MCF 10A (cell line): ENCODE measurements around the gene GPC6. TPM values are rescaled to one million over a fixed set of nuclear protein-coding genes. Genes with fewer than 3 reads are reported as not detected.

Experiments
- BruUV-seq: library from RNA; stranded (reverse); fragments of 400-500 nt; replicated peaks from 2 replicates; lab custom pipeline; 2021; lab: Mats Ljungman, UMichigan
- CTCF ChIA-PET: fragments of 300-600 bp; sonication (Branson Sonifier 250); formaldehyde crosslinking; extraction: SDS; loops from one replicate; lab custom pipeline; 2021; ENCODE audit warnings: antibody characterized with exemption, inconsistent platforms; lab: Yijun Ruan, JAX
- POLR2A ChIA-PET: fragments of 300-600, 350-650 bp; sonication (Branson Sonifier 250); formaldehyde crosslinking; extraction: SDS; loops from one replicate; lab custom pipeline; 2020; ENCODE audit warnings: antibody characterized with exemption, inconsistent platforms; lab: Yijun Ruan, JAX
- DNase-seq: peaks from one replicate; pipeline ENCODE4 v3.0.0-alpha.2; 2018; ENCODE audit not compliant: unreplicated experiment
- H3K27ac Mint-ChIP-seq: one replicate; pipeline ENCODE4 v1.8.0; 2022; ENCODE audit warnings: mild to moderate bottlenecking, low read depth, mixed read lengths; ENCODE audit not compliant: unreplicated experiment
- H3K27me3 Mint-ChIP-seq: one replicate; pipeline ENCODE4 v1.8.0; 2022; ENCODE audit warnings: mixed read lengths; ENCODE audit not compliant: insufficient read depth, unreplicated experiment
- H3K36me3 Mint-ChIP-seq: one replicate; pipeline ENCODE4 v1.8.0; 2022; ENCODE audit warnings: mild to moderate bottlenecking, moderate library complexity, mixed read lengths; ENCODE audit not compliant: insufficient read depth, unreplicated experiment
- H3K4me1 Mint-ChIP-seq: one replicate; pipeline ENCODE4 v1.8.0; 2022; ENCODE audit warnings: mixed read lengths; ENCODE audit not compliant: insufficient read depth, unreplicated experiment
- H3K4me3 Mint-ChIP-seq: one replicate; pipeline ENCODE4 v1.8.0; 2022; ENCODE audit warnings: mild to moderate bottlenecking, moderate library complexity, mixed read lengths; ENCODE audit not compliant: unreplicated experiment
- H3K9me3 Mint-ChIP-seq: one replicate; pipeline ENCODE4 v1.8.0; 2022; ENCODE audit warnings: mixed read lengths; ENCODE audit not compliant: unreplicated experiment
- intact Hi-C: fragments of 100-400 bp; cut with micrococcal nuclease; formaldehyde crosslinking; loops from 2 replicates; pipeline ENCODE4 v1.14.1; 2022
- total RNA-seq: library from RNA; stranded (reverse); gene quantifications from 2 replicates; pipeline ENCODE4 v1.2.3, GENCODE V29; 2022
- TF ChIP-seq, protein P1 (sequence below): fragments of 200-600 bp; IDR thresholded peaks from one replicate; pipeline ENCODE4 v1.8.0; 2022; ENCODE audit warnings: antibody characterized with exemption, mild to moderate bottlenecking; ENCODE audit not compliant: unreplicated experiment

Gene GPC6
- total RNA-seq, 1 experiment from 2014 or later: 8.4 TPM

DNA sequence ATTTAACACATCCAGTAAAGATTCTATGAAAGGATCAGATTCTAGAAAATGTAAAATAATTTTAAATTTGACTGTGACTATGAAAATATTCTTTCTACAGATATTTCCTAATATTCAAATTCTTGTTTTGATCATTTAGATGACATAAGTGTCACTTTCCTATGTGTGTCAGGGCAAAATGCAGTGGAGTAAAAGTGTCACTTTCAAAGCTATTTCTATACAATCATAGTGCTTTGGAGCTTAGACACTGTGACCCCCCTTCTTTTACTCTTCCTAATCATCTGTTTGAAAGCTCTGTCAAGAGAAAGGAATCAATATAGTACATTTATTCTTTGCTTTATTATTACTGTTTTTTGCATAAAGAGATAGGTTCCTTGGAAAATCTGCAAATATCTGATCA, 760.9 kb downstream of the GPC6 start:
- TF ChIP-seq, protein P1, sequence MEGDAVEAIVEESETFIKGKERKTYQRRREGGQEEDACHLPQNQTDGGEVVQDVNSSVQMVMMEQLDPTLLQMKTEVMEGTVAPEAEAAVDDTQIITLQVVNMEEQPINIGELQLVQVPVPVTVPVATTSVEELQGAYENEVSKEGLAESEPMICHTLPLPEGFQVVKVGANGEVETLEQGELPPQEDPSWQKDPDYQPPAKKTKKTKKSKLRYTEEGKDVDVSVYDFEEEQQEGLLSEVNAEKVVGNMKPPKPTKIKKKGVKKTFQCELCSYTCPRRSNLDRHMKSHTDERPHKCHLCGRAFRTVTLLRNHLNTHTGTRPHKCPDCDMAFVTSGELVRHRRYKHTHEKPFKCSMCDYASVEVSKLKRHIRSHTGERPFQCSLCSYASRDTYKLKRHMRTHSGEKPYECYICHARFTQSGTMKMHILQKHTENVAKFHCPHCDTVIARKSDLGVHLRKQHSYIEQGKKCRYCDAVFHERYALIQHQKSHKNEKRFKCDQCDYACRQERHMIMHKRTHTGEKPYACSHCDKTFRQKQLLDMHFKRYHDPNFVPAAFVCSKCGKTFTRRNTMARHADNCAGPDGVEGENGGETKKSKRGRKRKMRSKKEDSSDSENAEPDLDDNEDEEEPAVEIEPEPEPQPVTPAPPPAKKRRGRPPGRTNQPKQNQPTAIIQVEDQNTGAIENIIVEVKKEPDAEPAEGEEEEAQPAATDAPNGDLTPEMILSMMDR: no peak
- H3K4me3 Mint-ChIP-seq: no peak overlapping the region
- H3K4me1 Mint-ChIP-seq: no peaks in the 10 kb centered on the region
- DNase-seq: no peak
- BruUV-seq: no TSS peak
- ChIA-PET POLR2A (no interaction called here), CTCF (no interaction called here)
- no peaks in the 10 kb centered on the region for H3K9me3 Mint-ChIP-seq
- H3K36me3 Mint-ChIP-seq: no peaks in the 10 kb centered on the region
- intact Hi-C loops: no loop called here
- H3K27me3 Mint-ChIP-seq: no peaks in the 10 kb centered on the region
- H3K27ac Mint-ChIP-seq: peak overlapping the region; percentile 15

DNA sequence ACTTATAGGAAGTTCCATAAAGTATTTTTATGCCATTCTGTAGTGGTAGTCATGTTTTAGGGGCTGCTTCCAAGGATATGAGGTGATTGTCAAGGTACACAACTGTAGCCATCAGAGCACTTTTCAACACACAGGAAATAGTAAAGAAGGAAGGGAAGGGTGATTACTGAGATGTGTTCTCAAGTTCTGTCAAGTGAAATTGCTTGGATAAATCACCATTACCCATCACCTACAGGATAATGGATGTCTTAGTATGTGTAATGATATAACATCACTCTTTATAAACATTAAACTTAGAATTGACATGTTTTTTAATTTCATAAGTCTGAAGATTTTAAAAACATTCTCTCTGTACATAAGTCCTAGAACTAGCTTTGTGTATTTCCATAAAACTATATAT, 765.0 kb downstream of the GPC6 start:
- intact Hi-C loops: no loop called here
- H3K4me1 Mint-ChIP-seq: no peaks in the 10 kb centered on the region
- no peak overlapping the region for H3K27ac Mint-ChIP-seq
- TF ChIP-seq, protein P1: no peak
- no peaks in the 10 kb centered on the region for H3K9me3 Mint-ChIP-seq
- H3K27me3 Mint-ChIP-seq: no peaks in the 10 kb centered on the region
- H3K36me3 Mint-ChIP-seq: no peaks in the 10 kb centered on the region
- no peak for DNase-seq
- ChIA-PET CTCF (interaction anchor here (0.6 to 0.7 kb wide), 2 partner anchors 64 to 354 kb away, joined by 3 read pairs; no protein-coding TSS in a partner anchor), POLR2A (interaction anchor here (0.6 kb wide), 1 partner anchor 13 kb away, joined by 3 read pairs; no protein-coding TSS in a partner anchor)
- H3K4me3 Mint-ChIP-seq: no peak overlapping the region
- no TSS peak for BruUV-seq

DNA sequence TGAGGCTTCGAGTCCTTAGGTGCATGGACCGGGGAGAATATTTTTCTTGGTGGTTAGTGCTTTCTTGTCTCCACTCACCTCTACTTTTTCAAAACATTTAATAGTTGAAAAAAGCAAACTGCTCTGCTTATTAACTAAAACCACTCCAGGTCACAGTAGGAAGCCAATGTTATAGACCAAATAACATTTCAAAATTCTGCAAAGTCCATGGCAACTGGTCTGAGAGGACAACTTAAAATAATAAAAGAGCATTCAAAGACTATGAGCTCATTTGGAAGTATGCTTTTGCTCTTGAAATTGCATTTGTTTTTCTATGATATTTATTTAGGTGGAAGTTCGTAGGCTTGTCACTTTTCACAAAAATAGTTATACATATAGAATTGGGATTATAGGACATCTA, 769.9 kb downstream of the GPC6 start:
- Mint-ChIP-seq H3K9me3 (no peaks in the 10 kb centered on the region), H3K27ac (no peak overlapping the region), H3K36me3 (no peaks in the 10 kb centered on the region), H3K4me3 (no peak overlapping the region), H3K27me3 (no peaks in the 10 kb centered on the region), H3K4me1 (no peaks in the 10 kb centered on the region)
- no TSS peak for BruUV-seq
- ChIA-PET CTCF (no interaction called here), POLR2A (interaction anchor here (0.6 kb wide), 1 partner anchor 700 kb away, joined by 4 read pairs; no protein-coding TSS in a partner anchor)
- intact Hi-C loops: no loop called here
- DNase-seq: no peak
- TF ChIP-seq, protein P1: no peak

DNA sequence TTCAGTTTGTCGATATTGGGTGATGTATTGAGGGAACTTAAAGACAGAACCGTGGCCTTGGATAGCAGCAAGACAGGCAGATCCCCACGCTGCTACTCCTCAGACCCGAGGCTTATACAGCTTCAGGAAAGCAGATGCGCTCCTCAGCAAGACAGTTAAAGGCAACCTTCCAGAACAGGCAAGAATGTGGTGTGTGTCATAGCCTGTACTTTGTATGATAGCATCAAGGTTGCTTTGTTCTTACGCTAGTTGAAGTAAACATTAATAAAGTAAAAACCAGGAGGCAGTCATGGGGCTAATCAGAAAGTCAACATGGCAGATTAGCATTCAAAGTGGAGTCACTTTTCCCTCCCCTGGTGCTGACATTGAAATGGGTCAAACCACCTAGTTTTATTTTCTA, 779.7 kb downstream of the GPC6 start:
- intact Hi-C loops: no loop called here
- no peak overlapping the region for H3K4me3 Mint-ChIP-seq
- no peaks in the 10 kb centered on the region for H3K27me3 Mint-ChIP-seq
- no peaks in the 10 kb centered on the region for H3K36me3 Mint-ChIP-seq
- no peak overlapping the region for H3K27ac Mint-ChIP-seq
- BruUV-seq: no TSS peak
- no peaks in the 10 kb centered on the region for H3K9me3 Mint-ChIP-seq
- TF ChIP-seq, protein P1: no peak
- peaks cover 12% of the 10 kb centered on the region for H3K4me1 Mint-ChIP-seq
- CTCF ChIA-PET: no interaction called here
- DNase-seq: no peak
- POLR2A ChIA-PET: no interaction called here
